ENCODE measurements around the gene PLA2G6.

Gene PLA2G6

GRCh38 chr22:38067761-38068360 lies 113.8 kb downstream of the PLA2G6 start:
- no peak for DNase-seq

GRCh38 chr22:38067028-38067415 lies 114.6 kb downstream of the PLA2G6 start:
- DNase-seq = no peak

GRCh38 chr22:38066381-38067027 lies 115.1 kb downstream of the PLA2G6 start:
- DNase-seq = no peak

- no peak for DNase-seq
Measured at GRCh38 chr22:38065539-38065938, 116.1 kb downstream of the PLA2G6 start.

GRCh38 chr22:38062791-38063190 lies 118.8 kb downstream of the PLA2G6 start:
- DNase-seq = no peak
